ENCODE results near the gene LRRC3C.

DNA sequence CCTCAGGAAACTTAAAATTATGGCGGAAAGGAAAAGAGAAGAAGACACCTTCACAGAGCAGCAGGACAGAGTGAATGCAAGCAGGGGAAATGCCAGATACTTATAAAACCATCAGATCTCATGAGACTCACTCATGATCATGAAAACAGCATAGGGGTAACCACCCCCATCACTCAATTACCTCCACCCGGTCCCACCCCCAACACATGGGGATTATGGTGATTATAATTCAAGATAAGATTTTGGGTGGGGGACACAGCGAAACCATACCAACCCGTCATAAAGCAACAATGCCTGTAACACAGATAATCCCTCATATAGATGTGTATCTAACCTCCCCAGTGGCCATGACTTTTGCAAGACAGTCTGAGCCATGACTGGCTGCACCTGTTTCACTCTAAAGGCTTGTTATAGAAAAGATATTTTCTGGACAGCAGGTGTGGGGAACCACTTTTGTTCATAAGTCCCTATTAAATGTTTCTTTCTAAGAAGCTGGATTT, 28.2 kb downstream of the LRRC3C start:
- TF ChIP-seq, protein P1, sequence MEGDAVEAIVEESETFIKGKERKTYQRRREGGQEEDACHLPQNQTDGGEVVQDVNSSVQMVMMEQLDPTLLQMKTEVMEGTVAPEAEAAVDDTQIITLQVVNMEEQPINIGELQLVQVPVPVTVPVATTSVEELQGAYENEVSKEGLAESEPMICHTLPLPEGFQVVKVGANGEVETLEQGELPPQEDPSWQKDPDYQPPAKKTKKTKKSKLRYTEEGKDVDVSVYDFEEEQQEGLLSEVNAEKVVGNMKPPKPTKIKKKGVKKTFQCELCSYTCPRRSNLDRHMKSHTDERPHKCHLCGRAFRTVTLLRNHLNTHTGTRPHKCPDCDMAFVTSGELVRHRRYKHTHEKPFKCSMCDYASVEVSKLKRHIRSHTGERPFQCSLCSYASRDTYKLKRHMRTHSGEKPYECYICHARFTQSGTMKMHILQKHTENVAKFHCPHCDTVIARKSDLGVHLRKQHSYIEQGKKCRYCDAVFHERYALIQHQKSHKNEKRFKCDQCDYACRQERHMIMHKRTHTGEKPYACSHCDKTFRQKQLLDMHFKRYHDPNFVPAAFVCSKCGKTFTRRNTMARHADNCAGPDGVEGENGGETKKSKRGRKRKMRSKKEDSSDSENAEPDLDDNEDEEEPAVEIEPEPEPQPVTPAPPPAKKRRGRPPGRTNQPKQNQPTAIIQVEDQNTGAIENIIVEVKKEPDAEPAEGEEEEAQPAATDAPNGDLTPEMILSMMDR (IDR thresholded peaks at IDR 0.05; ENCODE audit: low read depth, low read length, missing input control) = no peak
- TF ChIP-seq, protein P2, sequence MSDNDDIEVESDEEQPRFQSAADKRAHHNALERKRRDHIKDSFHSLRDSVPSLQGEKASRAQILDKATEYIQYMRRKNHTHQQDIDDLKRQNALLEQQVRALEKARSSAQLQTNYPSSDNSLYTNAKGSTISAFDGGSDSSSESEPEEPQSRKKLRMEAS (IDR thresholded peaks at IDR 0.05) = no peak
- TF ChIP-seq YY1 (IDR thresholded peaks at IDR 0.05) = no peak
- no peak for TF ChIP-seq RXRA (IDR thresholded peaks at IDR 0.05)
- no peak for TF ChIP-seq GABPA (IDR thresholded peaks at IDR 0.05 in 1 of 2, conservative IDR thresholded peaks at IDR 0.05 in 1 of 2)
- no peak for TF ChIP-seq TAF1 (conservative IDR thresholded peaks at IDR 0.05)
- no peak for TF ChIP-seq EGR1 (IDR thresholded peaks at IDR 0.05; ENCODE audit: low read depth in 2 of 2)
- TF ChIP-seq FOXA1 (IDR thresholded peaks at IDR 0.05) = no peak

Measured in liver (tissue), 3 donors.